Mammary epithelial cell (primary cell): Measurements from ENCODE around the gene PKHD1.

ENCODE experiments used
- CTCF ChIP-seq, 2 donors: IDR thresholded peaks in 1 of 2; conservative IDR thresholded peaks in 1 of 2; 2 replicates each; pipeline ENCODE4 v1.5.1; 2011 to 2012; ENCODE audit warnings: inconsistent platforms in 2 of 2, low read length in 2 of 2, mild to moderate bottlenecking in 2 of 2, control low read depth in 1 of 2, low read depth in 1 of 2; ENCODE audit not compliant: insufficient read depth in 1 of 2; ENCODE audit errors: extremely low read depth in 1 of 2
- EZH2 ChIP-seq: IDR thresholded peaks from 2 replicates; pipeline ENCODE4 v1.6.1; 2012; ENCODE audit warnings: low read length, inconsistent platforms, borderline replicate concordance

- TF ChIP-seq CTCF (conservative IDR thresholded peaks at IDR 0.05 in 1 of 2, IDR thresholded peaks at IDR 0.05 in 1 of 2; ENCODE audit: extremely low read depth in 1 of 2, insufficient read depth in 1 of 2, low read depth in 1 of 2, low read length in 2 of 2): no peak
- no peak for TF ChIP-seq EZH2
These were observed 322.2 kb downstream of the PKHD1 start for GRCh38 chr6:51765230-51765629.
